HG03060 (cell line): ENCODE data around the gene CYP2R1.
"Not testable (repeated sequence)": the region's sequence is repeated elsewhere in the genome, so short reads cannot be mapped to it uniquely, and the experiment has no call there.

Experiments used
- ATAC-seq: cut with Tn5 transposase; IDR thresholded peaks from one replicate; pipeline ENCODE4 v1.9.1; 2021; ENCODE audit warnings: low read depth, moderate number of reproducible peaks; ENCODE audit not compliant: unreplicated experiment

CYP2R1 gene

GRCh38 chr11:14894657-14895598 is 2.9 kb upstream of the CYP2R1 start:
- ATAC-seq: no peak

GRCh38 chr11:14892577-14892976 is 546 bp upstream of the CYP2R1 start:
- ATAC-seq: no peak

GRCh38 chr11:14891143-14892035 is 642 bp downstream of the CYP2R1 start:
- peak; percentile 31 for ATAC-seq

GRCh38 chr11:14886513-14886912 is 5.5 kb downstream of the CYP2R1 start:
- ATAC-seq: no peak

GRCh38 chr11:14884667-14885273 is 7.3 kb downstream of the CYP2R1 start:
- no peak for ATAC-seq

- not testable (repeated sequence) for ATAC-seq
Observed at GRCh38 chr11:14883683-14884082, 8.3 kb downstream of the CYP2R1 start.

GRCh38 chr11:14882196-14882595 is 9.8 kb downstream of the CYP2R1 start:
- no peak for ATAC-seq

GRCh38 chr11:14881576-14882193 is 10.3 kb downstream of the CYP2R1 start:
- no peak for ATAC-seq

- no peak for ATAC-seq
Observed at GRCh38 chr11:14875163-14875562, 16.9 kb downstream of the CYP2R1 start.

- no peak for ATAC-seq
Observed at GRCh38 chr11:14873632-14874031, 18.4 kb downstream of the CYP2R1 start.

- ATAC-seq: no peak
Observed at GRCh38 chr11:14872032-14872431, 20.0 kb downstream of the CYP2R1 start.

- not testable (repeated sequence) for ATAC-seq
Observed at GRCh38 chr11:14863775-14864174, 28.3 kb downstream of the CYP2R1 start.

- no peak for ATAC-seq
Observed at GRCh38 chr11:14861680-14862079, 30.4 kb downstream of the CYP2R1 start.

- ATAC-seq: no peak
Observed at GRCh38 chr11:14860511-14860910, 31.5 kb downstream of the CYP2R1 start.

GRCh38 chr11:14858404-14858803 is 33.6 kb downstream of the CYP2R1 start:
- no peak for ATAC-seq

- no peak for ATAC-seq
Observed at GRCh38 chr11:14857621-14858020, 34.4 kb downstream of the CYP2R1 start.

- no peak for ATAC-seq
Observed at GRCh38 chr11:14855890-14856289, 36.1 kb downstream of the CYP2R1 start.

- no peak for ATAC-seq
Observed at GRCh38 chr11:14854057-14854456, 38.0 kb downstream of the CYP2R1 start.

- ATAC-seq: no peak
Observed at GRCh38 chr11:14852571-14853177, 39.4 kb downstream of the CYP2R1 start.

- no peak for ATAC-seq
Observed at GRCh38 chr11:14842002-14842401, 50.0 kb downstream of the CYP2R1 start.
